Superior temporal gyrus (tissue), 1 donor: ENCODE results near the gene UBQLN4.

Experiments used
- DNase-seq: peaks from one replicate; pipeline ENCODE4 v3.0.0-alpha.2; 2016; ENCODE audit errors: extremely low spot score

Gene UBQLN4

GRCh38 chr1:156014829-156015228, 38.8 kb downstream of the UBQLN4 start:
- no peak for DNase-seq

GRCh38 chr1:156012051-156012817, 41.4 kb downstream of the UBQLN4 start:
- no peak for DNase-seq

- DNase-seq: no peak
Measured at GRCh38 chr1:156009404-156009803, 44.2 kb downstream of the UBQLN4 start.

DNA sequence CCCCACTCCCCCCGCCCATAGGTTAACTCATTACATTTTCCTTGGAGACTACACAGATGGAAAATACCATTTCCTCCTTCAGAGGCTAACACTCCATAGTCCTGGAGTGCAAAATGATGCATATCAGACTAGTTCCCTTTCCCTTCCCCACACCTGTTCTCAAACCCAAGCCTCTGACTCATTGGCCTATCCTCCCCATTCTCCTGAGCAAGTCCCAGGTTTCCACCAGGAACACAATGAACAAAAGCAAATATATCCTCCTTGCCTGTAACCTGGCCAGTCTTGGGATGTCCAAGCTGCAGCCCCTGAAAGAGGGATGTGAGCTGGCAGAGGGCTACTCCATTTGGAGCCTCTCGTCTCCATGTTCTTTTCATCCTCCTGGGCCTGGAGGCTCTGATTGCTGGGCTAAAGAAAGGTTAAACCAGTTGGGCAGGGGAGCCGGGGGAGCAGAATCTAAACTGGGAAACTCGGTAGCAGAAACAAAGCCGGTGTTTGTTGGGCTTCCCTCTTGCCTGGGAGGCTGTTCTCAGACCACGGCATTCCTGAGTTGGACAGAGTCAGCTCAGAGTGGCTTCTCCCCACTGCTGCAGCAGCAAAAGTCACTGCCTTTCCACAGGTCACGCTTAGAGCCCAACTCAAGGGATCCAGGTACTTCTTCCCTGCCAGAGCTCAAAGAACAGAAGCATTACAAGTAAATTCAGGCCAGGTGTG, 46.8 kb downstream of the UBQLN4 start:
- DNase-seq: no peak

- DNase-seq: no peak
Measured at GRCh38 chr1:156004843-156005584, 48.6 kb downstream of the UBQLN4 start.

GRCh38 chr1:156003923-156004188, 49.7 kb downstream of the UBQLN4 start:
- no peak for DNase-seq

DNA sequence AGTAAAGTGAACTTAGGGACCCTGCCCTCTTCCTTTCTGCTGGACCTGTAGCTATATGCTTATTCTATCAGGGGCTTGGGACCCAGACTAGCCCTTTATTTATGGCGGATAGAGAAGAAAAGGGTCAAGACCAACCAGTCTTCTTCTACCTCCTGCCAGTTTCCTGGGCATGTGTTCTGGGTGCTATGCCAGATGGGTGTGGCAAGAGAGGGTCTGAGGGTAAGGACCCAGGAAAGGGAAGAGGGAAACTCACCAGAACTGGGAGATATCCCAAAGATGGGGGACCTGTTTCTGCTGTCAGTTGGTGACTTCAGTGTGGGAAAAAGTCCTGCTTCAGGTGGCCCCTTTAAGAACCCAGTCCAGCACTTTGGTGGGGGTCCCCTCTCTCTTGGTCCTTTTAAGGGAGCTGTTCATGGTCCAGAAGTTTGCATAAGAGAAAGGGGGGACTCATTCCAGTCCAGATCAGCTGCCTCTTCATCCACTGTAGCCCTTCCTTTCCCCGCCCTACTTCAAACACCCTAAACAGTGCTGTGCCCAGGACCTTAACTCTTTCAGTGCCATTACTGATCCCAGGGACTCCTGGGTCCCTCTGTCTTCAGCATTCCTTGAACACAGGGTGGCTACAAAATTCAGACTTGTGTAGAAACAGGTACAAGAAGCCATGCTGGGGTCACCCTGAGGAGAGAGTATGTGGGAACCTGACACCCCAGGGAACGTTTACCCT, 51.2 kb downstream of the UBQLN4 start:
- DNase-seq: no peak

GRCh38 chr1:156001662-156002171, 51.9 kb downstream of the UBQLN4 start:
- no peak for DNase-seq

DNA sequence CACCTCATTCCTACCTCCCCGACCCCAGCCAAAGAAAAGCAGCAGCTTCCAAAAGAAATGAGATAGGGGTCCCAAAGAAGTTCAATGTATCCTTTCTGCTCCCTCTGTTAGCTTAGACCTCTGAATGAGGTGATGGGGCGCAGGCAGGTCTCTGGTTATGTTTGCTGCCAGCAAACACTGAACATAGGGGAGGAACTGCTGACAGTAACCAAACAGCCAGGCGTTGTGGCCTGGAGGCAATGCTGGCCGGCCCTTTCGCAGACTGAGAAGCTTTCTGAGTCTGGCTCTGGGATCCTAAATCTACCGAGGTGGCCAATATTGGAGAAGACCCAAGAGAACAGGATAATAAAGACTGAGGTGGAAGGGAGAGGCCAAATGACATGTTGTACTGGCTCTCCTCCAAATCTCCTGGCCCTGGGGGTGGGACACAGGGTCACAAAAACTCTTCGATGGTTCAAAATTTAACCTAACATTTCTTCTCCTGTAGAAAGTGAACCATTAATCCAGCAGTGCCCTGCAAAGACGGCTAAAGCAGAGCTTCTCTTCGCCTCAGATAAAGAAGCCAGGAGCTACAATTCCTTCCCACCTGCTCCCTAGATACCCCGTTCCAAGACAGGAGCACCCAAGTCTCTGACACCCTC, 52.5 kb downstream of the UBQLN4 start:
- no peak for DNase-seq

- DNase-seq: no peak
Measured at GRCh38 chr1:155999964-156000363, 53.6 kb downstream of the UBQLN4 start.

DNA sequence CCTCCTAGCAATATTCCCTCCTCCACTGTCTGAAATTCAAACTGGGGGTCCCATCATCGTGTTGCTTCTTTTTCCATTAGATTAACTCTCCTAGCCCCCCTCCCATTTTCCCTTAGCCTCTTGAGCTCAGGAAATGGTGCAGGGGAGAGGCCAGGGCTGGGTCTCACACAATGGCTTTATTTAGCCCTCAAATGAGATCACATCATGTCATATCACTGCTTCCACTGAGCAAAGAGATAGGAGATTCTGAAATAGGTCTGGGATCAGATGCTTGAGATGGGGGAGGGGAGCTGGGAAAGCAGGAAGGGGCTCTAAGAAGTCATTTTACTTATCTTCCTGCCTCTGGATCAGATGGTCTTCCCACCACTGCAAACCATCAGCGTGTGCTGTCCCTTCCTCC, 57.4 kb downstream of the UBQLN4 start:
- no peak for DNase-seq

- no peak for DNase-seq
Measured at GRCh38 chr1:155993595-155993994, 60.0 kb downstream of the UBQLN4 start.

- no peak for DNase-seq
Measured at GRCh38 chr1:155990005-155990739, 63.4 kb downstream of the UBQLN4 start.

DNA sequence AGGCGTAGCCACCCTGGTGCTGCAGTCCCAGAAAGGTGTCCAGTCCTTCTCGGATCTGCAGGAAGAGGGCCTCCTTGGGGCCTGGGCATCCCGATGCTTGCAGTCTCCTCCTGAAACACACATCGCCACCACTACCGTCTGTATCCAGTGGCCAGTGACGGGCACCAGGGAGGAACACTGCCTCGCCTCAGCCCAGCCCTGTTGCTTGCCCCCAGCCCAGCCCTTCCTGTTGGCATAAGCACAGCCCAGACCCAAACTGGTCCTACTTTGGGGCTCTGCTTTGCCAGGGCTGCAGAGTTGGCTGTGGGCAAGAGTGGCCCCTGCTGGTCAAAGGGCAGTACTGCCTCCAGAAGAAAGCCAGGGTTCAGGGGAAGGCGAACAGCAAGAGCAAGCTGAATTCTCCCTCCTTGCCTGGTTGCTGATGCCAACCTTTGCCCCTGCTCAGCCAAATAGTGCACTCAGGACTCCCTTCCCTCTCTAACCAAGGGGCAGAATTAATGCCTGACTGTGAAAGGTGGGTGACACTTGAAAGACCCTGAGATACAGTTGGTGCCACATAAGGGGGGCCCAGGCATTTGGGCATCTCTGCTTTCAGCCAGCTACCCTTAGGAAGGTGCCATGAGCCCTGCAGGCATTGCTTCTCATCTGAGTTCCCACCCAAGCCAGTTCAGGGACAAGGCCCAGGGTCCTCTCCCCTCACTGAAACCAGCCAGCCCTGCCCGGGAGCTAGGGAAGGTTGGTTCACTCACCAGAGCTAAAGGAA, 64.2 kb downstream of the UBQLN4 start:
- DNase-seq: peak; percentile 88
